ENCODE results near the gene PLTP. TPM values are rescaled to one million over a fixed set of nuclear protein-coding genes. Genes with fewer than 3 reads are reported as not detected.

Gene PLTP
- total RNA-seq, 1 experiment from 2014 or later = 4.7 TPM

DNA sequence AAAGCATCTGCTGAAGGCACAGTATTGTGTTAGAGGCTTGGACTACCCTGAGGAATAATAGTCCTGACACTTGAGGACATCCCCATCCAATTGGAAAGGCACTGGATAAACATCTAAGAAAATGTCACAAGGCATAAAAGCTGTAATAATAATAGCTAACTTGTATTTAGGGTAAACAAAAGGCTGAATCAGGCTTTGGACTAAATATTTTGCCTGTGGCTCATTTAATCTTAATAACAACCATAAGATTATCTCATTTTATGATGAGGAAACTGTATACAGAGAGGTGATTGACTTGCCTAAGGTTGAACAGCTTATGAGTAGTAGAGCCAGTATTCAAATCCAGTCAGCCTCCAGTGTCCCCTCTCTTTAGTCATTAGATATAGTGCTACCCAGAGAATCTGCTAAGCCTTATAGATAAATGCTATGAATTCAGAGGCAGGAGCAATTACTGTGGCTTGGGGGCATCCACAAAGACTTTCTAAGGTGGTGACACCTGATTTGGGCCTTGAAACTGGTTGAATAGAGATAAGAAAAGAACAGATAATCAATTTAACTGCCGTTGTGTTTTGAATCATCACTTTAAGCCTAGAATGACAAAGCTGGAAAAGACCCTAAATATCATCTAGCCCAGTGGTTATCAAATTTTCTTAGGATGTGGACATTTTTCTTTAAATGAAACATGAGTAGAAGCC is 38.4 kb downstream of the PLTP start:
- Histone ChIP-seq H3K9me3 (ENCODE audit: control insufficient read depth in 1 of 2, insufficient read depth in 1 of 2, low read depth in 1 of 2, low read length in 2 of 2) (no peaks in the 10 kb centered on the region), H3K79me2 (ENCODE audit: insufficient read depth, low read length) (no peaks in the 10 kb centered on the region), H3K27me3 (ENCODE audit: insufficient read depth, low read length) (no peaks in the 10 kb centered on the region), H3K4me2 (ENCODE audit: low read length) (no peak overlapping the region), H3K9me2 (ENCODE audit: insufficient read depth) (no peaks in the 10 kb centered on the region), H2AFZ (ENCODE audit: low read depth, low read length, poor library complexity, severe bottlenecking) (no peak overlapping the region), H3K9ac (ENCODE audit: low read length) (no peak overlapping the region), H3K4me3 (replicated peaks in 1 of 2; ENCODE audit: low read depth in 1 of 2, low read length in 2 of 2) (no peak overlapping the region), H3K36me3 (ENCODE audit: control insufficient read depth in 1 of 2, insufficient read depth in 2 of 2, low read length in 2 of 2) (no peaks in the 10 kb centered on the region), H4K20me1 (ENCODE audit: insufficient read depth) (no peaks in the 10 kb centered on the region), H3K27ac (ENCODE audit: low read depth, low read length) (no peak overlapping the region), H3K4me1 (ENCODE audit: control insufficient read depth in 1 of 2, insufficient read depth in 2 of 2, low read length in 2 of 2) (no peaks in the 10 kb centered on the region)
- ATAC-seq = no peak
- ChIA-PET POLR2A (no interaction called here), CTCF (no interaction called here), RAD21 (ENCODE audit: low non-redundant PET in 1 of 2, low total read pairs in 2 of 2, uncharacterized antibody in 2 of 2, unreplicated experiment in 2 of 2) (no interaction called here)
- no peak for TF ChIP-seq POLR2AphosphoS5 (IDR thresholded peaks at IDR 0.05; ENCODE audit: low read depth, low read length)
- BruUV-seq (replicated peaks) = no TSS peak
- no peak for DNase-seq (ENCODE audit: low read depth, low spot score)
- intact Hi-C loops (cut with micrococcal nuclease) = no loop called here

- Histone ChIP-seq H3K9ac (ENCODE audit: low read length) (no peak overlapping the region), H3K9me2 (ENCODE audit: insufficient read depth) (no peaks in the 10 kb centered on the region), H3K4me1 (ENCODE audit: control insufficient read depth in 1 of 2, insufficient read depth in 2 of 2, low read length in 2 of 2) (peaks cover 0 to 6% of the 10 kb centered on the region in 2 experiments; a peak in 1 of 4 replicates), H3K27me3 (ENCODE audit: insufficient read depth, low read length) (no peaks in the 10 kb centered on the region), H3K36me3 (ENCODE audit: control insufficient read depth in 1 of 2, insufficient read depth in 2 of 2, low read length in 2 of 2) (no peaks in the 10 kb centered on the region), H2AFZ (ENCODE audit: low read depth, low read length, poor library complexity, severe bottlenecking) (no peak overlapping the region), H4K20me1 (ENCODE audit: insufficient read depth) (no peaks in the 10 kb centered on the region), H3K4me2 (ENCODE audit: low read length) (no peak overlapping the region), H3K9me3 (ENCODE audit: control insufficient read depth in 1 of 2, insufficient read depth in 1 of 2, low read depth in 1 of 2, low read length in 2 of 2) (no peaks in the 10 kb centered on the region), H3K79me2 (ENCODE audit: insufficient read depth, low read length) (no peaks in the 10 kb centered on the region), H3K4me3 (replicated peaks in 1 of 2; ENCODE audit: low read depth in 1 of 2, low read length in 2 of 2) (no peak overlapping the region), H3K27ac (ENCODE audit: low read depth, low read length) (no peak overlapping the region)
- ATAC-seq (no peak), DNase-seq (ENCODE audit: low read depth, low spot score) (no peak)
- TF ChIP-seq CBX3 (IDR thresholded peaks at IDR 0.05; ENCODE audit: low read depth) (no peak), ELF1 (IDR thresholded peaks at IDR 0.05; ENCODE audit: borderline replicate concordance, low read depth) (no peak), POLR2A (IDR thresholded peaks at IDR 0.05; ENCODE audit: borderline replicate concordance, extremely low read depth, insufficient read depth, insufficient read length) (no peak), REST (IDR thresholded peaks at IDR 0.05; ENCODE audit: low read depth) (no peak), CTCF (IDR thresholded peaks at IDR 0.05 in 2 of 3, conservative IDR thresholded peaks at IDR 0.05 in 1 of 3; ENCODE audit: borderline replicate concordance in 1 of 3, insufficient read depth in 1 of 3, low read depth in 2 of 3, low read length in 2 of 3) (no peak), ZNF274 (IDR thresholded peaks at IDR 0.05; ENCODE audit: low read depth, low read length) (no peak)
- TF ChIP-seq, protein P1, sequence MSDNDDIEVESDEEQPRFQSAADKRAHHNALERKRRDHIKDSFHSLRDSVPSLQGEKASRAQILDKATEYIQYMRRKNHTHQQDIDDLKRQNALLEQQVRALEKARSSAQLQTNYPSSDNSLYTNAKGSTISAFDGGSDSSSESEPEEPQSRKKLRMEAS (IDR thresholded peaks at IDR 0.05) = no peak
- RAD21 ChIA-PET (ENCODE audit: low non-redundant PET in 1 of 2, low total read pairs in 2 of 2, uncharacterized antibody in 2 of 2, unreplicated experiment in 2 of 2) = no interaction called here
- POLR2A ChIA-PET = interaction anchor here (1.3 kb wide), 1 partner anchor 8 kb away, joined by 3 read pairs; the partner anchor contains the start of gene ZSWIM1
- intact Hi-C loops (cut with micrococcal nuclease) = no loop called here
- no TSS peak for BruUV-seq (replicated peaks)
- CTCF ChIA-PET = no interaction called here
Measured at GRCh38 chr20:45872626-45873025, 39.3 kb downstream of the PLTP start.

Data from HCT116 (cell line).